Fibroblast of villous mesenchyme (primary cell): ENCODE data around the gene CILP2. TPM values are rescaled to one million over a fixed set of nuclear protein-coding genes. Genes with fewer than 3 reads are reported as not detected.

Experiments
- DNase-seq: peaks from one replicate; pipeline ENCODE4 v3.0.0-alpha.2; 2010; ENCODE audit warnings: low read depth
- H3K4me3 ChIP-seq: 2 replicates; pipeline ENCODE4 v1.5.1; 2011; ENCODE audit warnings: low read depth, mild to moderate bottlenecking, low read length
- CTCF ChIP-seq: IDR thresholded peaks from 2 replicates; pipeline ENCODE4 v1.5.1; 2012; ENCODE audit warnings: low read depth, mild to moderate bottlenecking, low read length; ENCODE audit not compliant: insufficient read depth
- total RNA-seq: library from RNA; depleted of rRNA; stranded (reverse); fragments of >200 nt; gene quantifications from 2 replicates; pipeline ENCODE4 v1.2.3, GENCODE V29; 2012

CILP2 gene
- total RNA-seq, 1 donor = 0.43 TPM

GRCh38 chr19:19492026-19492610 lies 45.9 kb upstream of the CILP2 start:
- no peak for TF ChIP-seq CTCF
- no peak for DNase-seq
- no peak overlapping the region for H3K4me3 ChIP-seq

- H3K4me3 ChIP-seq = no peak overlapping the region
- no peak for DNase-seq
- TF ChIP-seq CTCF = no peak
These were observed 44.1 kb upstream of the CILP2 start for GRCh38 chr19:19493841-19494546.

- no peak for TF ChIP-seq CTCF
- H3K4me3 ChIP-seq = no peak overlapping the region
- no peak for DNase-seq
These were observed 42.2 kb upstream of the CILP2 start for GRCh38 chr19:19495614-19496603.

- DNase-seq = no peak
- H3K4me3 ChIP-seq = no peak overlapping the region
- no peak for TF ChIP-seq CTCF
These were observed 39.6 kb upstream of the CILP2 start for GRCh38 chr19:19498255-19498991.

GRCh38 chr19:19499272-19499995 lies 38.6 kb upstream of the CILP2 start:
- H3K4me3 ChIP-seq = no peak overlapping the region
- DNase-seq = no peak
- no peak for TF ChIP-seq CTCF
